ENCODE data around the gene NDUFS8.

Gene NDUFS8

GRCh38 chr11:68052137-68052873, 21.8 kb downstream of the NDUFS8 start:
- DNase-seq = no peak

GRCh38 chr11:68053117-68053516, 22.6 kb downstream of the NDUFS8 start:
- no peak for DNase-seq

GRCh38 chr11:68053981-68054812, 23.7 kb downstream of the NDUFS8 start:
- no peak for DNase-seq

- no peak for DNase-seq
Measured at GRCh38 chr11:68056317-68057285, 26.1 kb downstream of the NDUFS8 start.

GRCh38 chr11:68057807-68058206, 27.3 kb downstream of the NDUFS8 start:
- DNase-seq = no peak

- DNase-seq = no peak
Measured at GRCh38 chr11:68061508-68061907, 31.0 kb downstream of the NDUFS8 start.

GRCh38 chr11:68064926-68065325, 34.4 kb downstream of the NDUFS8 start:
- no peak for DNase-seq

GRCh38 chr11:68065841-68066240, 35.4 kb downstream of the NDUFS8 start:
- DNase-seq = no peak

- DNase-seq = no peak
Measured at GRCh38 chr11:68066742-68067141, 36.3 kb downstream of the NDUFS8 start.

GRCh38 chr11:68067991-68068390, 37.5 kb downstream of the NDUFS8 start:
- DNase-seq = no peak

GRCh38 chr11:68071281-68072048, 41.0 kb downstream of the NDUFS8 start:
- no peak for DNase-seq

- DNase-seq = no peak
Measured at GRCh38 chr11:68074584-68075352, 44.3 kb downstream of the NDUFS8 start.

- no peak for DNase-seq
Measured at GRCh38 chr11:68076371-68077042, 46.0 kb downstream of the NDUFS8 start.

- DNase-seq = no peak
Measured at GRCh38 chr11:68077617-68078582, 47.4 kb downstream of the NDUFS8 start.

- no peak for DNase-seq
Measured at GRCh38 chr11:68080860-68081259, 50.4 kb downstream of the NDUFS8 start.

- DNase-seq = no peak
Measured at GRCh38 chr11:68081691-68082090, 51.2 kb downstream of the NDUFS8 start.

- DNase-seq = no peak
Measured at GRCh38 chr11:68082481-68082880, 52.0 kb downstream of the NDUFS8 start.

- no peak for DNase-seq
Measured at GRCh38 chr11:68083517-68083916, 53.0 kb downstream of the NDUFS8 start.

Data from NCI-H2227 treated with DMSO at 0.1 percent for 48 hours (cell line).